ENCODE data around the gene CAT.

CAT gene

GRCh38 chr11:34507156-34507555 is 68.4 kb downstream of the CAT start:
- POLR2A ChIA-PET, result no interaction called here
- DNase-seq (ENCODE audit: extremely low spot score), result no peak
- TF ChIP-seq CTCF (IDR thresholded peaks at IDR 0.05; ENCODE audit: control extremely low read depth, extremely low read depth, low read depth, missing control alignments), result no peak
- CTCF ChIA-PET, result interaction anchor here (1.2 kb wide), 1 partner anchor 15 kb away, joined by 3 read pairs; no protein-coding TSS in a partner anchor

DNA sequence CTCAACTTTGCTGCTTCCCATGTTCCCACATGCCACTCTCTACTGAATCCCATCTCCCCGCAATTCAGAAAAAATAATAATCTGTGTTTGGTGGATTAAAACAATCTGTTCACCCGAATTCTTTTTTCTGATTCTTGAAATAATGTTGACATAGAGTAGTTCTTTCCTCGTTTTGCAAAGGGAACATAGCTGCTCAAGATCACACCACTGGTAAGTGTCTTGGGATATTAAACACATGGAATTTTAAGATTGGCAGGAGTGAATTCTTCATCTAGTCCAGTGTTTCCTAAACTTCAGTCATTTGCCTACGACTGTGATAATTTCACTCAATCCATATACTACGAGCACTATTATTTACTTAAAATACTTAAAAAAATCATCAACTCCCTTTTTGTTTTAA is 68.9 kb downstream of the CAT start:
- no peak for TF ChIP-seq CTCF (IDR thresholded peaks at IDR 0.05; ENCODE audit: control extremely low read depth, extremely low read depth, low read depth, missing control alignments)
- ChIA-PET POLR2A (no interaction called here), CTCF (no interaction called here)
- no peak for DNase-seq (ENCODE audit: extremely low spot score)

GRCh38 chr11:34508524-34508923 is 69.8 kb downstream of the CAT start:
- no peak for DNase-seq (ENCODE audit: extremely low spot score)
- ChIA-PET POLR2A (no interaction called here), CTCF (no interaction called here)
- no peak for TF ChIP-seq CTCF (IDR thresholded peaks at IDR 0.05; ENCODE audit: control extremely low read depth, extremely low read depth, low read depth, missing control alignments)

DNA sequence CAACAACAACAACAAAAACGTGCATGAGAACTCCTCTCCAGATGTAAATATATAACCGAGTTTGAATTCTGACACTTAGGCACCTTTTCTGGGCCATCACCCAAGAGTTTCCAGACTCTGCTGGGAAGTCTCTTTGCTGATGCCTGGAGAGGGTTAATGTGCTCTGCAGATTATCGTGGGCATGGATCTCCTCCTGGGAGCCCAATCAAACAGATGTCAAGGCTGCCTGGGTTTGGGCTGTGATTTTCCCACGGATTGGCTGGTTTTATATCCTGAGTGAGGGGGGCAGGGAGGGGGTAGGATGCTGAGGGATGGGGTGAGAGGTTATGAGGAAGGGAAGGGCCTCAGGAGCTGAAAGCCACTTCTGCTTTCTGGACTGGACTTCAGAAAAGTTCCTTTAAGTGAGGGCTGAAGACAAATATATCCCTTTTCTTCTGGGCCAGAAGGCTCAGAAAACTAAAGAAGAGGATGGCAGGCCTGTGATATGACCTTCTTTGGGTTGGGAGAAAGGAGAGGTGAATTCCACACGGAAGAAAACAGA is 70.7 kb downstream of the CAT start:
- no peak for TF ChIP-seq CTCF (IDR thresholded peaks at IDR 0.05; ENCODE audit: control extremely low read depth, extremely low read depth, low read depth, missing control alignments)
- CTCF ChIA-PET, result no interaction called here
- DNase-seq (ENCODE audit: extremely low spot score), result no peak
- POLR2A ChIA-PET, result no interaction called here

DNA sequence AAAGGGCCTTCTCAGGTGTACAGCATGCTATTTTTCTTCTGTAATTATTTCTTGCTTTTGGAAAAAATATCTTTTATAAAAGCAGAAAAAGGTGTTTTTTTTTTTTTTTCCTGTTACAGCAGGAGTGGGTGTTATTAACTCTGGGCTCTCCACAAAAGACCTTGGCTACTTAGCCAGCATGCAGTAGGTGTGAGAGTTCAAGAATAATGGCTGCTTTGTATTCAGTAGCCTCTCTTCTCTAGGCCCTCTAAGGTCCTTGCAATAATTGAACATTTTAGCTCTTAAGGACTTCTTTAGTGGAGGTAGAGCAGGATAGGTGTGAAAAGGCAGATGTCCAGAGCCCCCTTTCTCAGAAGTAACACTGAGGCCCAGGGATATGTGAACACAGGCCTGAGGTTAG is 71.5 kb downstream of the CAT start:
- CTCF ChIA-PET, result interaction anchor here (1.3 kb wide), 1 partner anchor 381 kb away, joined by 4 read pairs; no protein-coding TSS in a partner anchor
- POLR2A ChIA-PET, result no interaction called here
- DNase-seq (ENCODE audit: extremely low spot score), result no peak
- TF ChIP-seq CTCF (IDR thresholded peaks at IDR 0.05; ENCODE audit: control extremely low read depth, extremely low read depth, low read depth, missing control alignments), result no peak

DNA sequence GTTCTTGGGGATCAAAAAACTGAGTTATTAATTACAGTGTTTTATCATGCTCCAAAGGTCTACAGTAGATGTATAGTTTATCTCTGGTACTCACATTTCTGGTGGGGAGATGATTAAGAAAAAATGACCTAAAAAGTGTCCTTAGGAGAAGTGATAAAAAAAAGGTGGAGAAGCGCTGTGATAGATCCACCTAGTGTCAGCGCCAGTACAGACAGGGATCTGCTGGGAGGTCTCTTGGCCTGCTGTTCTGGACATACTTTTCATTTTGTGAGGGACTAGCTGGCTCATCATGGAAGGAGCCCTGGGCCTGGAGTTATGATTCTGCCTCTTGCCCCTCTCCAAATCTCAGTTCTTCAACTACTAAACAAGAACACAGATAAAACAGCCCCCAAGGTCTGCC is 71.9 kb downstream of the CAT start:
- CTCF ChIA-PET, result interaction anchor here (1.3 to 4.7 kb wide), 3 partner anchors 16 to 882 kb away, joined by 4 to 49 read pairs (median 43); no protein-coding TSS in a partner anchor
- no peak for TF ChIP-seq CTCF (IDR thresholded peaks at IDR 0.05; ENCODE audit: control extremely low read depth, extremely low read depth, low read depth, missing control alignments)
- POLR2A ChIA-PET, result no interaction called here
- DNase-seq (ENCODE audit: extremely low spot score), result no peak
